GM13977 (cell line): Measurements from ENCODE around the gene PDZD7.

ENCODE experiments used
- DNase-seq: peaks from one replicate; pipeline ENCODE4 v3.0.0; 2012; ENCODE audit warnings: low spot score
- CTCF ChIP-seq: IDR thresholded peaks from 2 replicates; pipeline ENCODE4 v1.5.1; 2012; ENCODE audit warnings: mild to moderate bottlenecking, control low read depth; ENCODE audit not compliant: insufficient read depth; ENCODE audit errors: extremely low read depth, missing control alignments
- in situ Hi-C: fragments of 300-500 bp; cut with MboI; formaldehyde crosslinking; loops from one replicate; pipeline ENCODE4 v1.12.0; 2022; ENCODE audit warnings: low sequenced_read_pairs, low pct_unique_long_range_greater_than_20kb, mixed read lengths, inconsistent platforms; ENCODE audit not compliant: unreplicated experiment

Gene PDZD7

GRCh38 chr10:100997360-100998182, 33.4 kb downstream of the PDZD7 start:
- in situ Hi-C loops = no loop called here
- peak; percentile 82 for TF ChIP-seq CTCF
- DNase-seq = peak; percentile 90

DNA sequence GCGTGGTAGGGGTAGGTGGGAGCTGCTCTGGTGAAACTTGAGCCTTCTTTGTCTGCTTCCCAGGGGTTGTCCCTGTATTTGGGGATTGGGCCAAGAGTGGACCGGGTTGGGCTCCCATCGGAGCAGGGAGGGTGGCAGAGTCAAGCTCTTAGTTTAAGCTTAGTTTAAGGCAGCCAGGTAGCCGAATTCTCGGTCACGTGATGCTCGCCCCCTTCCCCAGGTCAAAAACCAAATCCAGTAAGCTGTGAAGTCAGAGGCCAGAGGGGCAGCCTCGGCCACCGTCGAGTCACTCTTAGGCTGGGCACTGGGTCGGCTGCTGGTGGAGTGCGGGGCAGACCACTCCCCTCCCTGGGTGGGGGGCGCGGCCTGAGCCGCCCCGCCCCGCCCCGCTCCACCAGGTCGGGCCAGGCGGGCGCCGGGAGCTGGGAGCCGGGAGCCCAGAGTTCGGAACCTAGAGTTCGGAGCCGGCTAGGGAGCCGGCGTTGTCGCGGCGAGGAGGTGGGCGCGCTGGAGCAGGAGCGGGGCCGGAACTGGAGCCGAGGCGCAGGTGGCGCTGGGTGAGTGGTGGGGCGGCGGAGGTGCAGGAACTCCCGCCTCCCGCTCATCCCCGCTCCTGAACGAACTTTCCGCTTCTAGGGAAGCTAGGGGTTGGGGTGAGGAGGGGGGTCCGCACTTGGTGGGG, 34.1 kb downstream of the PDZD7 start:
- DNase-seq = peak; percentile 82
- no peak for TF ChIP-seq CTCF
- in situ Hi-C loops = no loop called here

- DNase-seq = no peak
- in situ Hi-C loops = no loop called here
- no peak for TF ChIP-seq CTCF
Measured at GRCh38 chr10:100995181-100995580, 35.7 kb downstream of the PDZD7 start.

DNA sequence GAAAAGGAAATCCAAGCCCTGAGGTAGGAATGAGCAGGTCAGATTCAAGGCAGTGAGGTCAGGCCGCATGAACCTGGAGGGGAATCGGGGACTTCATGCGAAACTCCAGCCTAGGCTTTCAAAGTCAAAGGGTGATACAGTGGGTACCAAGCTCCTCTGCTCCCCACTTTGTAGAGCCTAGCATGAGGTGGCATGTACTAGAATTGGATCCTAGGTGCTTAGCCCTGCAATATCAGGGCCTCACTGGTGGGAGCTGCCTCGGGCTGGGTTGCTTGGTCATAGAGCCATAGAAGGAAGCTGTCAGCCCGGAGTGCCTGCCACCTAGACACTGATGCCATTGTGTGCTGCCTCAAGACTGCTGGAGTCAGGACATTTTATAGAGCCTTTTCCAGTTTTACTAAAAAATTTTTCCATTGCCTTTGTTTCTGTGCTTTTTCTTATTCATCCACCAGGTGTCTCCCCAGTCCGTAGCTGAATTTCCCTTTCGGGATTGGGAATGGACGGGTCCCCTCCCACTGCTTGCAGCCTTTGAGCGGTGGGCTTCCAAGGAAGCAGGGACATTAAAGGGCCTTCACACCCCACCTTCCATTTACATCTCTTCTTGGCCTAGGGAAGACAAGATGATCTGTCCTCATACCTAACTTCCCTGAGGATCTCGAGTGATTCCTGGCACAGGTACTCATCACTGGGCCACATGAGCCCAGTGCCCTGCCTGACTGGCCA, 36.8 kb downstream of the PDZD7 start:
- peak; percentile 30 for TF ChIP-seq CTCF
- no peak for DNase-seq
- in situ Hi-C loops = no loop called here

GRCh38 chr10:100989088-100989487, 41.8 kb downstream of the PDZD7 start:
- no peak for DNase-seq
- in situ Hi-C loops = no loop called here
- TF ChIP-seq CTCF = no peak

- DNase-seq = no peak
- in situ Hi-C loops = no loop called here
- TF ChIP-seq CTCF = no peak
Measured at GRCh38 chr10:100988166-100988565, 42.8 kb downstream of the PDZD7 start.
